Fibroblast of mammary gland (primary cell): Measurements from ENCODE around the gene ABR.
A peak's percentile ranks its signal among the peaks of the same experiment; 100 is the strongest.
"Not testable (repeated sequence)": the region's sequence is repeated elsewhere in the genome, so short reads cannot be mapped to it uniquely, and the experiment has no call there.

ENCODE experiments used
- DNase-seq: peaks from one replicate; pipeline ENCODE4 v3.0.0-alpha.2; 2010; ENCODE audit warnings: low read depth
- H3K4me3 ChIP-seq: 2 replicates; pipeline ENCODE4 v1.5.1; 2011; ENCODE audit warnings: low read depth, mild to moderate bottlenecking, low read length, moderate library complexity; ENCODE audit not compliant: control insufficient read depth
- CTCF ChIP-seq: conservative IDR thresholded peaks from 2 replicates; pipeline ENCODE4 v1.5.1; 2011; ENCODE audit warnings: low read depth, low read length, inconsistent platforms; ENCODE audit not compliant: control insufficient read depth, insufficient read depth

Gene ABR

DNA sequence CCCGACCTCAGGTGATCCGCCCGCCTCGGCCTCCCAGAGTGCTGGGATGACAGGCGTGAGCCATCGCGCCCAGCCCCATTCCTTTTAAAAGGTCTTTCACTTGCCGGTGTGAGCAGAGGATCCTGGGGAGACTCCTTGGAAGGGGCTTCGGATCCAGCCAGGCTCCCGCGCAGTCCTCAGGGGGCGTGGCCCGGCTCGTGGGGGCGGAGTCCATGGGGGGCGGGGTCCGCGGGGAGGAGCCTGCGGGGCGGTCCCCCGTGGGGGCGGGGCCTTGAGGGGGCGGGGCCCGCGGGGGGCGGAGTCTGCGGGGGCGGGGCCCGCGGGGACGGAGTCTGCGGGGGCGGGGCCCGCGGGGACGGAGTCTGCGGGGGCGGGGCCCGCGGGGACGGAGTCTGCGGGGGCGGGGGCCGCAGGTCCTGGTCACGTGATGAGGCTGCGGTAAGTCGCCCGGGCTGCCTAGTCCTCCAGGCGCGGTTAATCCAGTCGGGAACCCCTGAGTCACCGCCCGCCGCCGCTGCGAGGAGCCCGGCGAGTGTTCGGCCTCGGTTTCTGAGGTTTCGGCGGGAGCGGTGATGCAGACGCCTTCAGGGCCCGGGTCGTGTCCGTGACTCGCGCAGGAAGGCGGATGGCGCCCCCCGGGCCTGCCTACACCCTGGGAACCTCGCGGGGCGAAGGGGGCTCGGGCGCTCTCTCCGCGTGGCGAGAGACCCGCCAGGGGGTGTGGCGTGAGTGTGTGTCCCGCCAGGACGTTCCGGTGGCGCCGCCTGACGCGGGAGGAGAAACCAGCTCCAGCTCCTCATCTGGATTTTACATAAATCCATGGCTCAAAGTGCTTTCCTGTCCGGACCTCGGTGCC, 23.6 kb upstream of the ABR start:
- TF ChIP-seq CTCF = no peak
- peak overlapping the region; percentile 54 for H3K4me3 ChIP-seq
- peak; percentile 72 for DNase-seq

- DNase-seq = no peak
- no peak overlapping the region for H3K4me3 ChIP-seq
- no peak for TF ChIP-seq CTCF
These were observed 22.5 kb upstream of the ABR start for GRCh38 chr17:1202291-1202690.

DNA sequence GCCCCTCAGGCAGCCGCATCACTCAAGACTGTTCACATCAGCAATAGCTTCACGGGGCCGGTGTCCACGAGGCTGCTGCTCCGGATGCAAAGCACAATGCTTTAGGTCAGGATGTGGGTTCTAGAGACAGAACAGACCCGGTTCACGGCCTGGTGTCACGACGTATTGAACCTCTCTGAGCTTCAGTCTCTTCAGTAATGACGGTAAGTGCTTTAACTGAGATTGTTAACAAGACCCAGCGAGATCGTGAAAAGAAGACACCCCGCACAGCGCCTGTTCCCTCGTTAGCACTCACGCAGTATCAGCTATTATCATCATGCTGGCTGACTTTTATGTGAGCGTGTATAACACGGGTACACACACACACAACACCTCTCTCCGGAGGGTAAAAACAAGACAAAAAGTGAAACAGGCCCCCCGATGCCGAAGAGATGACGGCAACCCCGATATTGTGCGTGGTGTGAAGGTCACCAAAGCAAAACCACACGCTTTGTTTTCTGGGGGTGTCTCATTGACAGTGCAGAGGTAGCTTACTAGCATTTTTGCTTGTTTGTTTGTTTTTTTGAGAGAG, 21.4 kb upstream of the ABR start:
- DNase-seq = no peak
- no peak overlapping the region for H3K4me3 ChIP-seq
- TF ChIP-seq CTCF = no peak

GRCh38 chr17:1199271-1199743, 19.5 kb upstream of the ABR start:
- not testable (repeated sequence) for H3K4me3 ChIP-seq, DNase-seq

DNA sequence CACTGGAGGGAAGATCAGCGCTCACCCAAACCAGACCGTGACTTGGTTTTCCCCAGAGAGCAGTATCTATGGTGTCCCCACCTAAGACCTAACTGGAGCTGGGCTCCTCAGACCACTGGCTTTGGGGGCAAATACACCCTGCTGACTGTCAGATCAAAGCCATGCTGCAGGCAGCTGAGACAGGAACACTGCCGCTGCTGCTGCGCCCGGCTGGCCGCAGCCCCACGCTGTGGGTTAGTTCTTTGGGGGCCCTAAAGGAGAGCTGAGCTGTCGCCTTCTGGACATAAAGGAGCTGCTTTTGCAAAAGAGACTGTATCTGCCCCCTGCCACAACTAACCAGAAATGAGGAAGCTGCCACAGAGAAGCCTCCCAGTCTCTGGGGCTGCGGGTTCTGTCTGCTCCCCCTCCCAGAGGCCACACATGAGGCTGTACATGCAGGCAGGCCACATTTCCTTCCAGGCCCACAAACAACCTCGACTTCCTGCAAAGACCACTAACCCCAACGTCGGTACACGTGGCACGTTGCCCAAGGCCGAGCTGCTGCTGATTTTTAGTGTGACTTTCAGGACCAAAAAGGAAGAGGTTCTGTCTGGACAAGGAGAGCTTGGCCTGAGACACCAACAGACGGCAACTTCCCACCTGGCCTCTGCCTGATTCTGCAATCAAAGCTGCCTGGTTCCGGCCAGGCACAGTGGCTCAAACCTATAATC, 18.2 kb upstream of the ABR start:
- H3K4me3 ChIP-seq = no peak overlapping the region
- no peak for DNase-seq
- TF ChIP-seq CTCF = no peak

DNA sequence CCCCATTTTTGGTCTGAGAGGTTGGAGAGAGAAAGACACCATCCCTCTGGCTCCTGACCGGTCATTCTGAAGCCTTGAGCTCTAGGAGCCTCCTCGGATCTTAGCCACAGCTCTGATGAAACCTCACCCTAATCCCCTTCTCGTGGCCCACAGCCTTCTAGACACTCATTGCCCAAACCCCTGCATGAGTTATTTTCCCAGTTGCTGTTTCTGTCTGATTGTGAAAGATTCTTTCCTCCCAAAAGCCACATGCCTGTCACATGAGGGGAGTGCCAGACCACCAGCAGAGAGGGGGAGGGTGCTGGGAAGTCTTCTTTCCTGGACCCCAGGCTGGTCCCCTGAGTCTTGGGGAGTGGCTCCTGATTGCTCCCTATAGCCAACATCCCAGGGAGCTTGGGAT, 17.6 kb upstream of the ABR start:
- no peak for TF ChIP-seq CTCF
- DNase-seq = peak; percentile 59
- H3K4me3 ChIP-seq = no peak overlapping the region

DNA sequence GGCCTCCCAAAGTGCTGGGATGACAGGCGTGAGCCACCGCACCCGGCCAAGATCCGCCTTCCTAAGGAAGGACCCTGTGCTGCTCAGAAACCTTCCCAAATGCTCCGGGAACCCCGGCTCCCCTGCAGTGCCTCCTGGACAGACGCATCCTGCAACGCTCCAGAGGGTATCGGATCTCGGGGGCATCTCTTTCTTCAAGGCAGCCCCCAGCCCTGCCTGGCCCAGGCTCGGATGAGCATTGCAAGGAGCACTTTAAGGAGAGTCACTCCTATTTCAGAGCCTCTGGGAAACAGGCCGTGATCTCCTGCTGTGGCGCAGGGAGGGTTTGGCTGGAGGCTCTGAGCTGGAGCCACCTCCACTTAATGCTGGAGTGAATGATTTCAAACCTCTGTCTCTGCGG, 17.2 kb upstream of the ABR start:
- DNase-seq = no peak
- H3K4me3 ChIP-seq = no peak overlapping the region
- no peak for TF ChIP-seq CTCF
